G401.6 (cell line): ENCODE data around the gene IFT88.

Source experiments
- FAIRE-seq: peaks from 2 replicates; lab custom pipeline; 2012; peaks lifted over from hg19 to GRCh38; lab: Jason Lieb, UNC

IFT88 gene

GRCh38 chr13:20566898-20567874, at the start of gene IFT88:
TSS of gene IFT88 (plus strand) at chr13:20567157. CDS start at chr13:20574386, 7,229 bp downstream.
- FAIRE-seq, result no peak

- FAIRE-seq, result no peak
Measured at GRCh38 chr13:20518660-20519100, 48.3 kb upstream of the IFT88 start.

- FAIRE-seq, result no peak
Measured at GRCh38 chr13:20519875-20520274, 47.1 kb upstream of the IFT88 start.

- FAIRE-seq, result no peak
Measured at GRCh38 chr13:20521364-20522115, 45.4 kb upstream of the IFT88 start.

- FAIRE-seq, result no peak
Measured at GRCh38 chr13:20525144-20525600, 41.8 kb upstream of the IFT88 start.

- no peak for FAIRE-seq
Measured at GRCh38 chr13:20525601-20526544, 41.1 kb upstream of the IFT88 start, which contains the start of gene CRYL1. TSS of gene CRYL1 (minus strand) at chr13:20525857. CDS start at chr13:20525794, 63 bp downstream.

GRCh38 chr13:20526664-20527063, 40.3 kb upstream of the IFT88 start:
- no peak for FAIRE-seq

GRCh38 chr13:20528452-20528851, 38.5 kb upstream of the IFT88 start:
- no peak for FAIRE-seq

- no peak for FAIRE-seq
Measured at GRCh38 chr13:20534038-20534608, 32.8 kb upstream of the IFT88 start.

- peak; percentile 86 for FAIRE-seq
Measured at GRCh38 chr13:20536992-20537391, 30.0 kb upstream of the IFT88 start.

- no peak for FAIRE-seq
Measured at GRCh38 chr13:20544201-20544923, 22.6 kb upstream of the IFT88 start.

GRCh38 chr13:20546556-20546955, 20.4 kb upstream of the IFT88 start:
- no peak for FAIRE-seq

GRCh38 chr13:20547479-20547908, 19.5 kb upstream of the IFT88 start:
- no peak for FAIRE-seq

- no peak for FAIRE-seq
Measured at GRCh38 chr13:20550799-20551198, 16.2 kb upstream of the IFT88 start.

- FAIRE-seq, result no peak
Measured at GRCh38 chr13:20553311-20553710, 13.6 kb upstream of the IFT88 start.

- no peak for FAIRE-seq
Measured at GRCh38 chr13:20558982-20559381, 8.0 kb upstream of the IFT88 start.

GRCh38 chr13:20559659-20560356, 7.1 kb upstream of the IFT88 start:
- no peak for FAIRE-seq

- no peak for FAIRE-seq
Measured at GRCh38 chr13:20561741-20562140, 5.2 kb upstream of the IFT88 start.

GRCh38 chr13:20565115-20565736, 1.7 kb upstream of the IFT88 start:
- no peak for FAIRE-seq
